CD14-positive monocyte (primary cell): ENCODE measurements around the gene RPL26. TPM values are rescaled to one million over a fixed set of nuclear protein-coding genes. Genes with fewer than 3 reads are reported as not detected.
A peak's percentile ranks its signal among the peaks of the same experiment; 100 is the strongest.

Experiments
- DNase-seq, 3 donors: peaks; one replicate each; pipeline ENCODE4 v3.0.0-alpha.2; 2011 to 2022
- H2AFZ ChIP-seq: 2 replicates; pipeline ENCODE4 v1.6.0; 2012; ENCODE audit warnings: mild to moderate bottlenecking, low read depth, low read length, inconsistent platforms; ENCODE audit not compliant: insufficient read depth, poor library complexity, severe bottlenecking
- H3K27ac ChIP-seq, 2 donors: 1 replicate in 1 of 2; 2 replicates in 1 of 2; pipeline ENCODE4 v1.5.1; 2012 to 2013; ENCODE audit warnings: low read length in 2 of 2, control low read depth in 1 of 2, inconsistent platforms in 1 of 2, low read depth in 1 of 2, mild to moderate bottlenecking in 1 of 2
- H3K27me3 ChIP-seq, 2 donors: one replicate each; pipeline versions ENCODE4 v1.6.0 to v1.6.1; 2011 to 2013; ENCODE audit warnings: low read length in 2 of 2; ENCODE audit not compliant: control insufficient read depth in 2 of 2, insufficient read depth in 2 of 2
- H3K36me3 ChIP-seq, 2 donors: replicated peaks in 1 of 2; 1 replicate in 1 of 2; 2 replicates in 1 of 2; pipeline versions ENCODE4 v1.5.1 to v1.6.1; 2012 to 2013; ENCODE audit warnings: low read length in 2 of 2, control low read depth in 1 of 2, inconsistent platforms in 1 of 2, mild to moderate bottlenecking in 1 of 2; ENCODE audit not compliant: insufficient read depth in 2 of 2, control insufficient read depth in 1 of 2
- H3K4me1 ChIP-seq, 2 donors: 1 replicate in 1 of 2; 2 replicates in 1 of 2; pipeline versions ENCODE4 v1.5.1 to v1.6.1; 2012 to 2013; ENCODE audit warnings: low read length in 2 of 2, control low read depth in 1 of 2, inconsistent platforms in 1 of 2, mild to moderate bottlenecking in 1 of 2, moderate library complexity in 1 of 2; ENCODE audit not compliant: insufficient read depth in 2 of 2, control insufficient read depth in 1 of 2
- H3K4me2 ChIP-seq: replicated peaks from 2 replicates; pipeline ENCODE3; 2012; ENCODE audit warnings: low read length, moderate library complexity, mild to moderate bottlenecking; ENCODE audit not compliant: poor library complexity, severe bottlenecking; ENCODE audit errors: extremely low read depth
- H3K4me3 ChIP-seq, 3 experiments: fragments of 200-600 bp in 1 of 3; sonication (generic) in 1 of 3; replicated peaks in 1 of 3; 1 replicate in 2 of 3; 2 replicates in 1 of 3; pipeline ENCODE4 v1.5.1; 2011 to 2013; ENCODE audit warnings: low read length in 3 of 3, mild to moderate bottlenecking in 3 of 3, control low read depth in 2 of 3, low read depth in 2 of 3, inconsistent platforms in 1 of 3, moderate library complexity in 1 of 3
- H3K79me2 ChIP-seq: 2 replicates; pipeline ENCODE4 v1.6.0; 2012; ENCODE audit warnings: mild to moderate bottlenecking, control low read depth, inconsistent platforms, low read length, moderate library complexity; ENCODE audit not compliant: insufficient read depth
- H3K9ac ChIP-seq: 2 replicates; pipeline ENCODE4 v1.6.0; 2017; ENCODE audit warnings: low read length, mild to moderate bottlenecking; ENCODE audit not compliant: insufficient read depth, poor library complexity, severe bottlenecking
- H3K9me3 ChIP-seq, 2 donors: replicated peaks in 1 of 2; 1 replicate in 1 of 2; 2 replicates in 1 of 2; pipeline versions ENCODE4 v1.5.1 to v1.6.1; 2012 to 2013; ENCODE audit warnings: low read length in 2 of 2, control low read depth in 1 of 2; ENCODE audit not compliant: control insufficient read depth in 1 of 2, insufficient read depth in 1 of 2
- H4K20me1 ChIP-seq: 2 replicates; pipeline ENCODE4 v1.6.0; 2012; ENCODE audit warnings: mild to moderate bottlenecking, low read length, control low read depth, moderate library complexity; ENCODE audit not compliant: insufficient read depth
- H3K27ac Mint-ChIP-seq, 7 donors: one replicate each; pipeline ENCODE4 v1.8.0; 2020; ENCODE audit warnings: mild to moderate bottlenecking in 7 of 7, mixed read lengths in 7 of 7, moderate library complexity in 6 of 7, inconsistent platforms in 2 of 7
- H3K27me3 Mint-ChIP-seq, 3 donors: one replicate each; pipeline ENCODE4 v1.8.0; 2021 to 2022; ENCODE audit warnings: low read depth in 3 of 3, mild to moderate bottlenecking in 3 of 3, mixed read lengths in 3 of 3, moderate library complexity in 3 of 3, inconsistent platforms in 1 of 3
- H3K36me3 Mint-ChIP-seq, 2 donors: one replicate each; pipeline ENCODE4 v1.8.0; 2020; ENCODE audit warnings: mixed read lengths in 2 of 2, inconsistent platforms in 1 of 2, mild to moderate bottlenecking in 1 of 2
- H3K4me1 Mint-ChIP-seq: one replicate; pipeline ENCODE4 v1.8.0; 2020; ENCODE audit warnings: mild to moderate bottlenecking, mixed read lengths
- H3K4me3 Mint-ChIP-seq, 2 donors: one replicate each; pipeline ENCODE4 v1.8.0; 2020; ENCODE audit warnings: mild to moderate bottlenecking in 2 of 2, mixed read lengths in 2 of 2, moderate library complexity in 1 of 2
- H3K9me3 Mint-ChIP-seq, 7 donors: one replicate each; pipeline ENCODE4 v1.8.0; 2020 to 2022; ENCODE audit warnings: mixed read lengths in 7 of 7, mild to moderate bottlenecking in 6 of 7, moderate library complexity in 6 of 7, inconsistent platforms in 2 of 7
- WGBS: methylation state at CpG from one replicate; pipeline ENCODE4 v1.1.5; 2013; ENCODE audit warnings: missing lambda C conversion rate; ENCODE audit not compliant: insufficient coverage; 5-methylcytosine and 5-hydroxymethylcytosine counted together
- intact Hi-C, 2 donors: fragments of 100-400 bp; cut with micrococcal nuclease; formaldehyde crosslinking; loops; one replicate each; pipeline versions ENCODE4 v1.15.0 to v1.15.1; 2023
- polyA plus RNA-seq, 3 donors: library from polyadenylated mRNA; depleted of rRNA in 1 of 3; unstranded in 2 of 3; stranded (reverse) in 1 of 3; fragments of 300-500 nt in 2 of 3; fragments of >200 nt in 1 of 3; fragmentation: Illumina TruSeq in 2 of 3; gene quantifications; 1 replicate in 2 of 3; 2 replicates in 1 of 3; pipeline ENCODE4 v1.2.3, GENCODE V29; 2012 to 2021
- TF ChIP-seq, protein P1 (sequence below): fragments of 200-600 bp; IDR thresholded peaks from one replicate; pipeline ENCODE4 v1.8.0; 2022; ENCODE audit warnings: antibody characterized with exemption, mild to moderate bottlenecking

The RPL26 gene
- polyA plus RNA-seq, 3 donors = 859 to 4,469 (median 884) TPM

DNA sequence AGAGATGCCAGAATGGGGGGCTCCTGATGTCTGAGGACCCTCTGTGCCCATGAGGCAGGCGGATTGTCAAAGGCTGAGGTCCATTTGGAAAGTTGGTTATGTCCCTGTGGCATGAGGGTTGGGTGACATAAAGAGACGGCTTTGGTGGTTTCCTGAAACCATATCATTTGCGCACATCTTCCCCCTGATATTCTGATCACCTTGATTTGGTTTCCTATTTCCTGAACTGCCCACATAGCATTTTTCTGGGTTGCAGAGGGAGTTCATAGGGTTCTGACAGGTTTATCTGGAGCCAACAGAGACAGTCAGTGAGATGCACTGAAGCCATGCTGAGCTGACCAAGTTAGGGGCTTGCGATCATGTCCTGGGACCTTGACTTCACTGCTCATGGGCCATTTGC lies 30.3 kb upstream of the RPL26 start:
- peaks cover 50 to 81% of the 10 kb centered on the region in 2 donors for H3K4me1 ChIP-seq

GRCh38 chr17:8412089-8412488 lies 29.1 kb upstream of the RPL26 start:
- Mint-ChIP-seq H3K36me3 (peaks cover 0 to 11% of the 10 kb centered on the region in 2 donors), H3K4me1 (peaks cover 61% of the 10 kb centered on the region), H3K9me3 (peaks cover 0 to 5% (median 0%) of the 10 kb centered on the region in 7 donors), H3K4me3 (no peak overlapping the region), H3K27me3 (peaks cover 0 to 8% (median 8%) of the 10 kb centered on the region in 3 donors), H3K27ac (peak overlapping the region; percentile 93 to 99 (median 96))
- 75% methylated on average over 1 of the region's 5 CpGs for WGBS
- H4K20me1 ChIP-seq = no peaks in the 10 kb centered on the region
- H3K79me2 ChIP-seq = peaks cover 7% of the 10 kb centered on the region
- no peak overlapping the region for H3K9ac ChIP-seq
- no peak overlapping the region for H3K4me2 ChIP-seq
- TF ChIP-seq, protein P1, sequence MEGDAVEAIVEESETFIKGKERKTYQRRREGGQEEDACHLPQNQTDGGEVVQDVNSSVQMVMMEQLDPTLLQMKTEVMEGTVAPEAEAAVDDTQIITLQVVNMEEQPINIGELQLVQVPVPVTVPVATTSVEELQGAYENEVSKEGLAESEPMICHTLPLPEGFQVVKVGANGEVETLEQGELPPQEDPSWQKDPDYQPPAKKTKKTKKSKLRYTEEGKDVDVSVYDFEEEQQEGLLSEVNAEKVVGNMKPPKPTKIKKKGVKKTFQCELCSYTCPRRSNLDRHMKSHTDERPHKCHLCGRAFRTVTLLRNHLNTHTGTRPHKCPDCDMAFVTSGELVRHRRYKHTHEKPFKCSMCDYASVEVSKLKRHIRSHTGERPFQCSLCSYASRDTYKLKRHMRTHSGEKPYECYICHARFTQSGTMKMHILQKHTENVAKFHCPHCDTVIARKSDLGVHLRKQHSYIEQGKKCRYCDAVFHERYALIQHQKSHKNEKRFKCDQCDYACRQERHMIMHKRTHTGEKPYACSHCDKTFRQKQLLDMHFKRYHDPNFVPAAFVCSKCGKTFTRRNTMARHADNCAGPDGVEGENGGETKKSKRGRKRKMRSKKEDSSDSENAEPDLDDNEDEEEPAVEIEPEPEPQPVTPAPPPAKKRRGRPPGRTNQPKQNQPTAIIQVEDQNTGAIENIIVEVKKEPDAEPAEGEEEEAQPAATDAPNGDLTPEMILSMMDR = no peak
- no peak overlapping the region for H3K4me3 ChIP-seq
- no peaks in the 10 kb centered on the region for H3K9me3 ChIP-seq
- intact Hi-C loops = loop anchor here in 1 of 2 donors (5.0 kb wide), 1 partner anchor 40 kb away; no protein-coding TSS in a partner anchor
- H3K27me3 ChIP-seq = no peaks in the 10 kb centered on the region
- H3K27ac ChIP-seq = peak overlapping the region; percentile 87
- no peaks in the 10 kb centered on the region for H3K36me3 ChIP-seq
- H3K4me1 ChIP-seq = peaks cover 38 to 68% of the 10 kb centered on the region in 2 donors
- no peak for DNase-seq
- no peak overlapping the region for H2AFZ ChIP-seq

More for the DNA sequence above, 30.3 kb upstream of the RPL26 start:
- H3K4me3 ChIP-seq = peak overlapping the region; percentile 37 to 78 (median 57)
- peak overlapping the region; percentile 54 for H3K9ac ChIP-seq
- WGBS = 62% methylated on average over 2 of the region's 4 CpGs
- peaks cover 7% of the 10 kb centered on the region for H3K79me2 ChIP-seq
- Mint-ChIP-seq H3K36me3 (peaks cover 0 to 11% of the 10 kb centered on the region in 2 donors), H3K27me3 (peaks cover 0 to 7% (median 3%) of the 10 kb centered on the region in 3 donors), H3K27ac (peak overlapping the region; percentile 93 to 99 (median 96)), H3K4me1 (peaks cover 73% of the 10 kb centered on the region), H3K9me3 (peaks cover 0 to 5% (median 0%) of the 10 kb centered on the region in 7 donors), H3K4me3 (peak overlapping the region; percentile 85 to 91)
- peak overlapping the region; percentile 18 for H2AFZ ChIP-seq
- no peaks in the 10 kb centered on the region for H4K20me1 ChIP-seq
- no peak for DNase-seq
- H3K4me2 ChIP-seq = peak overlapping the region; percentile 82
- no peaks in the 10 kb centered on the region for H3K9me3 ChIP-seq
- no peaks in the 10 kb centered on the region for H3K27me3 ChIP-seq
- TF ChIP-seq, protein P1 = no peak
- peak overlapping the region; percentile 87 for H3K27ac ChIP-seq
- H3K36me3 ChIP-seq = no peaks in the 10 kb centered on the region
- intact Hi-C loops = loop anchor here in 1 of 2 donors (5.0 kb wide), 1 partner anchor 39 kb away; no protein-coding TSS in a partner anchor
